Osteocyte (in vitro differentiated cells): ENCODE measurements around the gene FAF2. TPM values are rescaled to one million over a fixed set of nuclear protein-coding genes. Genes with fewer than 3 reads are reported as not detected.

Source experiments
- DNase-seq: peaks from one replicate; pipeline ENCODE4 v3.0.0; 2021; ENCODE audit warnings: mixed read lengths; ENCODE audit not compliant: unreplicated experiment; ENCODE audit errors: extremely low spot score
- H3K27ac Mint-ChIP-seq: one replicate; pipeline ENCODE4 v1.8.0; 2021; ENCODE audit warnings: mild to moderate bottlenecking, mixed read lengths; ENCODE audit not compliant: unreplicated experiment
- H3K27me3 Mint-ChIP-seq: one replicate; pipeline ENCODE4 v1.8.0; 2021; ENCODE audit warnings: mixed read lengths; ENCODE audit not compliant: unreplicated experiment
- H3K36me3 Mint-ChIP-seq: one replicate; pipeline ENCODE4 v1.8.0; 2021; ENCODE audit warnings: mixed read lengths; ENCODE audit not compliant: unreplicated experiment
- H3K4me1 Mint-ChIP-seq: one replicate; pipeline ENCODE4 v1.8.0; 2021; ENCODE audit warnings: mixed read lengths; ENCODE audit not compliant: unreplicated experiment
- H3K4me3 Mint-ChIP-seq: one replicate; pipeline ENCODE4 v1.8.0; 2021; ENCODE audit warnings: mild to moderate bottlenecking, moderate library complexity, mixed read lengths; ENCODE audit not compliant: unreplicated experiment
- H3K9me3 Mint-ChIP-seq: one replicate; pipeline ENCODE4 v1.8.0; 2021; ENCODE audit warnings: mixed read lengths; ENCODE audit not compliant: unreplicated experiment
- CTCF ChIP-seq: fragments of 200-600 bp; sonication (generic); IDR thresholded peaks from 2 replicates; pipeline ENCODE4 v1.5.0; 2021; ENCODE audit warnings: antibody characterized with exemption, mild to moderate bottlenecking, moderate library complexity
- total RNA-seq: library from RNA; stranded (reverse); gene quantifications from 2 replicates; pipeline ENCODE4 v1.2.1, GENCODE V29; 2021

FAF2 gene
- total RNA-seq, 1 donor from 2014 or later: 46.9 TPM

GRCh38 chr5:176426876-176427275, 21.3 kb upstream of the FAF2 start:
- no peaks in the 10 kb centered on the region for H3K36me3 Mint-ChIP-seq
- H3K9me3 Mint-ChIP-seq: no peaks in the 10 kb centered on the region
- no peak for TF ChIP-seq CTCF
- H3K4me3 Mint-ChIP-seq: no peak overlapping the region
- DNase-seq: no peak
- H3K4me1 Mint-ChIP-seq: peaks cover 2% of the 10 kb centered on the region
- H3K27ac Mint-ChIP-seq: no peak overlapping the region
- peaks cover 19% of the 10 kb centered on the region for H3K27me3 Mint-ChIP-seq

GRCh38 chr5:176427971-176428370, 20.2 kb upstream of the FAF2 start:
- no peak for TF ChIP-seq CTCF
- Mint-ChIP-seq H3K4me1 (peaks cover 2% of the 10 kb centered on the region), H3K27me3 (peaks cover 17% of the 10 kb centered on the region), H3K36me3 (no peaks in the 10 kb centered on the region), H3K27ac (no peak overlapping the region), H3K4me3 (no peak overlapping the region), H3K9me3 (no peaks in the 10 kb centered on the region)
- DNase-seq: no peak

- DNase-seq: no peak
- Mint-ChIP-seq H3K27ac (no peak overlapping the region), H3K9me3 (no peaks in the 10 kb centered on the region), H3K27me3 (peaks cover 17% of the 10 kb centered on the region), H3K4me3 (no peak overlapping the region), H3K36me3 (no peaks in the 10 kb centered on the region), H3K4me1 (peaks cover 2% of the 10 kb centered on the region)
- no peak for TF ChIP-seq CTCF
These were observed 18.2 kb upstream of the FAF2 start for GRCh38 chr5:176429972-176430371.

- H3K9me3 Mint-ChIP-seq: no peaks in the 10 kb centered on the region
- H3K4me1 Mint-ChIP-seq: peaks cover 10% of the 10 kb centered on the region
- DNase-seq: no peak
- no peak for TF ChIP-seq CTCF
- no peak overlapping the region for H3K4me3 Mint-ChIP-seq
- no peaks in the 10 kb centered on the region for H3K36me3 Mint-ChIP-seq
- H3K27me3 Mint-ChIP-seq: peaks cover 17% of the 10 kb centered on the region
- no peak overlapping the region for H3K27ac Mint-ChIP-seq
These were observed 15.5 kb upstream of the FAF2 start for GRCh38 chr5:176432707-176433106.

- DNase-seq: no peak
- Mint-ChIP-seq H3K27me3 (peaks cover 7% of the 10 kb centered on the region), H3K9me3 (no peaks in the 10 kb centered on the region), H3K4me3 (peak overlapping the region; percentile 47), H3K27ac (peak overlapping the region; percentile 78), H3K4me1 (peaks cover 17% of the 10 kb centered on the region), H3K36me3 (no peaks in the 10 kb centered on the region)
- TF ChIP-seq CTCF: no peak
These were observed 11.5 kb upstream of the FAF2 start for GRCh38 chr5:176436656-176437055.
